ENCODE data around the gene CFDP1. TPM values are rescaled to one million over a fixed set of nuclear protein-coding genes. Genes with fewer than 3 reads are reported as not detected.

CFDP1 gene
- total and polyA plus RNA-seq, 12 donors: 40.6 to 129 (median 61.4) TPM

DNA sequence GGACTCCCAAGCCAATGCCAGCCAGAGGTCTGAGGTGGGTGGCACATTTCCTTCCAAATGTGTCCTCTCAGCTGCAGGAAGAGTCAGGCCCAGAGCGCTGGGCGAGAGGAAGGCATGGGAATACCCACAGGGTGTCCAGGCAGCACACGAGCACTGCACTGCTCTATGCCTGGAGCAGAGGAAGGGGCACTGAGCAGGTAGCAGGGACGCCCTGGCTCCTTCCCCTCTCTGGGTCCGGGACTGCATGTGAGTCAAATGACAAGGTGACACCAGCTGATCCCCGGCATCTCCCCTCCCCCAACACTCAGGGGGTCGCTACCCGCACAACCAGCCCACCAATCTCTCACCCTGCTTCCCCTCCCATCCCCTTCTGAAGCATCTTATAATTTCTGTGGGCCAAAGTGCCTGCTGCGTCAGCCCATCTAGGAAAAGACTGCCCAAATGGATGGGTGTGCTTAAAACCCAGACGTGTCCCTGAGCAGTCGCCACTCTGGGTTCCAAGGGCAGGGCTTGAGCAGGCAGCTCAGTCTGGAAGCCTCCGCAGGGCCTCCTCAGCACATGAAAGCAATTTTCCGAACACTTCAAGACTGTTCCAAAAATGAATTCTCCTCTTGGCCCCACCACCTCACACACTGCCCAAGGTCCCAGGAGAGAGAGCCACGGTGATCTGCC is 169.9 kb downstream of the CFDP1 start:
- intact Hi-C loops (cut with DNase I): no loop called here
- 30 to 40% (median 37%) methylated on average over 2 to 14 of the region's 14 CpGs for WGBS, 4 donors
- H3K9me3 ChIP-seq (replicated peaks in 1 of 3): no peaks in the 10 kb centered on the region
- DNase-seq: peak in 3 of 7 donors; percentile 58 to 78 (median 74)
- H3K27me3 ChIP-seq: no peaks in the 10 kb centered on the region
- H3K4me3 ChIP-seq: peak overlapping the region in 1 of 4 donors; percentile 100
- peak overlapping the region in 4 of 5 donors; percentile 76 to 97 (median 89) for H3K27ac ChIP-seq
- peaks cover 45 to 68% of the 10 kb centered on the region in 2 donors for H3K4me1 ChIP-seq (replicated peaks in 1 of 2)
- H3K36me3 ChIP-seq (replicated peaks in 1 of 2): no peaks in the 10 kb centered on the region
- TF ChIP-seq CTCF (IDR thresholded peaks at IDR 0.05) (no peak), POLR2A (IDR thresholded peaks at IDR 0.05) (no peak)

GRCh38 chr16:75262800-75263127 is 170.5 kb downstream of the CFDP1 start:
- H3K27ac ChIP-seq: peak overlapping the region in 4 of 5 donors; percentile 76 to 97 (median 89)
- WGBS, 4 donors: 66 to 82% (median 72%) methylated on average over 3 to 5 of the region's 5 CpGs
- intact Hi-C loops (cut with DNase I): no loop called here
- H3K4me1 ChIP-seq (replicated peaks in 1 of 2): peaks cover 40 to 69% of the 10 kb centered on the region in 2 donors
- TF ChIP-seq POLR2A (IDR thresholded peaks at IDR 0.05) (no peak), CTCF (IDR thresholded peaks at IDR 0.05) (no peak)
- H3K27me3 ChIP-seq: no peaks in the 10 kb centered on the region
- H3K4me3 ChIP-seq: no peak overlapping the region
- H3K9me3 ChIP-seq (replicated peaks in 1 of 3): no peaks in the 10 kb centered on the region
- DNase-seq: no peak
- H3K36me3 ChIP-seq (replicated peaks in 1 of 2): no peaks in the 10 kb centered on the region

DNA sequence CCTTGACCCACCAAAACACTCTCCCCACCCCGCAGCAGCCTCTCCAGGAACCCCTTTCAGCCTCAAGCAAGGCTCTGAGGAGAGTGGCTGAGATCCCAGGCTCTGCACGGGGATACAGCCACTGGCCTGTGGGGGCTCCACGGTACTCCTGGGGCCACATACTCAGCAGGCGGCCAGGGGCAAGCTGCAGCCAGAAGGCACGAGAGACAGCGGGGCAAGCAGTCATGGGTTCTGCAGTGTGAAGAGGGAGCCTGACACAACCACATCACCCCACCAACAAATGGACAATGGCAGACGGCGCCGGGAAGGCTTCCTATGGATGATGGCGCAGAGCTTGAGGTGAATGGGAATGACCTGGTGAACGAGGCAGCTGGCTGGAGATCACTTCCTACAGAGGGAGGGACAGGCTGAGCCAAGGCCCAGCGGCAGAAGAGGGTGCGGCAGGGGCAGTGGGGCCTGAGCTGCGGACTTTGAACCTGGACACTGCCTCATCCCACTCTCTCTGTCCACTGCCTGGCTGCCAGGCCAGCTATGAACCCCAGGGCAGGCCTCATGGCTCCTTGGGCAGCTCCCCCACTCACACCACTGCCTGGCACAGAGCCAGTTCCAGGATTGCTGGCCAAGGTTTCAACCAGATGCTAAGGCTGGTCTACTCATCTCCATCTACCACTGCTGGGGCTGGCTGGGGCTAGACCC is 171.1 kb downstream of the CFDP1 start:
- peak overlapping the region in 4 of 5 donors; percentile 76 to 97 (median 89) for H3K27ac ChIP-seq
- peak in 6 of 7 donors; percentile 37 to 80 (median 62) for DNase-seq

More for the DNA sequence above, 171.1 kb downstream of the CFDP1 start:
- Histone ChIP-seq H3K9me3 (replicated peaks in 1 of 3) (no peaks in the 10 kb centered on the region), H3K36me3 (replicated peaks in 1 of 2) (no peaks in the 10 kb centered on the region), H3K4me1 (replicated peaks in 1 of 2) (peaks cover 38 to 71% of the 10 kb centered on the region in 2 donors), H3K27me3 (no peaks in the 10 kb centered on the region), H3K4me3 (no peak overlapping the region)
- WGBS, 4 donors: 61 to 77% (median 68%) methylated on average over 8 to 14 of the region's 14 CpGs
- intact Hi-C loops (cut with DNase I): no loop called here
- no peak for TF ChIP-seq CTCF (IDR thresholded peaks at IDR 0.05)
- TF ChIP-seq POLR2A (IDR thresholded peaks at IDR 0.05): no peak

Data from adrenal gland (tissue), 12 donors.